SK-N-SH (cell line): ENCODE data around the gene DSCAML1. TPM values are rescaled to one million over a fixed set of nuclear protein-coding genes. Genes with fewer than 3 reads are reported as not detected.

Source experiments
- CTCF ChIA-PET: fragments of 300-600, 350-600 bp; formaldehyde crosslinking; extraction: SDS; loops from one replicate; lab custom pipeline; 2021; lab: Yijun Ruan, JAX
- POLR2A ChIA-PET: fragments of 350-600 bp; sonication (Branson Sonifier 250); formaldehyde crosslinking; extraction: SDS; loops from one replicate; lab custom pipeline; 2020; ENCODE audit warnings: antibody characterized with exemption, inconsistent platforms; lab: Yijun Ruan, JAX
- DNase-seq: peaks from one replicate; pipeline ENCODE4 v3.0.0; 2012
- H2AFZ ChIP-seq: fragments of 200-600 bp; sonication (generic); 2 replicates; pipeline ENCODE4 v1.8.1; 2016; ENCODE audit warnings: antibody characterized with exemption, mild to moderate bottlenecking, low read depth
- H3F3A ChIP-seq: fragments of 200-600 bp; sonication (generic); replicated peaks from 2 replicates; pipeline ENCODE3; 2016; ENCODE audit warnings: antibody characterized with exemption, mild to moderate bottlenecking; ENCODE audit not compliant: insufficient read depth
- H3K27ac ChIP-seq, 2 experiments: fragments of 200-500 bp in 1 of 2; fragments of 200-600 bp in 1 of 2; sonication (Bioruptor generic) in 1 of 2; sonication (generic), shearing (Covaris generic) in 1 of 2; 2 replicates each; pipeline versions ENCODE4 v1.5.1 to v1.6.1; 2014 to 2016; ENCODE audit warnings: low read depth in 2 of 2, inconsistent platforms in 1 of 2, low read length in 1 of 2, mild to moderate bottlenecking in 1 of 2, mixed read lengths in 1 of 2
- H3K27me3 ChIP-seq: fragments of 200-600 bp; sonication (generic), shearing (Covaris generic); 2 replicates; pipeline ENCODE4 v1.6.1; 2016; ENCODE audit warnings: mixed run types; ENCODE audit not compliant: insufficient read depth
- H3K36me3 ChIP-seq, 2 experiments: fragments of 200-500 bp in 1 of 2; fragments of 200-600 bp in 1 of 2; sonication (Bioruptor generic) in 1 of 2; sonication (generic) in 1 of 2; replicated peaks in 1 of 2; 2 replicates each; pipeline versions ENCODE3 to v1.5.1; 2014 to 2016; ENCODE audit warnings: low read length in 1 of 2, mild to moderate bottlenecking in 1 of 2; ENCODE audit not compliant: insufficient read depth in 2 of 2, control insufficient read depth in 1 of 2
- H3K4me1 ChIP-seq, 2 experiments: fragments of 200-500 bp in 1 of 2; fragments of 200-600 bp in 1 of 2; sonication (Bioruptor generic) in 1 of 2; sonication (generic), shearing (Covaris generic) in 1 of 2; 2 replicates each; pipeline versions ENCODE4 v1.5.1 to v1.6.1; 2014 to 2016; ENCODE audit warnings: low read depth in 1 of 2, low read length in 1 of 2, mixed run types in 1 of 2; ENCODE audit not compliant: insufficient read depth in 2 of 2, control insufficient read depth in 1 of 2
- H3K4me2 ChIP-seq: fragments of 200-600 bp; sonication (generic), shearing (Covaris generic); 2 replicates; pipeline ENCODE4 v1.6.1; 2017; ENCODE audit warnings: mixed run types
- H3K4me3 ChIP-seq, 2 experiments: fragments of 200-500 bp in 1 of 2; fragments of 200-600 bp in 1 of 2; sonication (Bioruptor generic) in 1 of 2; sonication (generic), shearing (Covaris generic) in 1 of 2; 2 replicates each; pipeline versions ENCODE4 v1.5.1 to v1.8.1; 2014 to 2016; ENCODE audit warnings: low read depth in 2 of 2, inconsistent platforms in 1 of 2, low read length in 1 of 2, mild to moderate bottlenecking in 1 of 2, mixed read lengths in 1 of 2, moderate library complexity in 1 of 2
- H3K79me2 ChIP-seq: fragments of 200-600 bp; sonication (generic); 2 replicates; pipeline ENCODE4 v1.8.1; 2017; ENCODE audit warnings: mild to moderate bottlenecking; ENCODE audit not compliant: insufficient read depth
- H3K9ac ChIP-seq: fragments of 200-600 bp; sonication (generic); 2 replicates; pipeline ENCODE4 v1.6.1; 2017; ENCODE audit warnings: mixed run types
- H3K9me2 ChIP-seq: fragments of 200-600 bp; sonication (generic); 2 replicates; pipeline ENCODE4 v1.6.1; 2017; ENCODE audit warnings: mixed run types
- H3K9me3 ChIP-seq: fragments of 200-600 bp; sonication (generic); 2 replicates; pipeline ENCODE4 v1.6.1; 2017; ENCODE audit warnings: mixed run types, mild to moderate bottlenecking, moderate library complexity
- H4K20me1 ChIP-seq: fragments of 200-600 bp; sonication (generic); 2 replicates; pipeline ENCODE4 v1.6.1; 2017; ENCODE audit warnings: mild to moderate bottlenecking, mixed run types; ENCODE audit not compliant: insufficient read depth
- CHD2 ChIP-seq: fragments of 150-350 bp; IDR thresholded peaks from 2 replicates; pipeline ENCODE4 v1.6.1; 2018; ENCODE audit warnings: low read length; ENCODE audit not compliant: partially characterized antibody
- CTCF ChIP-seq: fragments of 200-600 bp; sonication (generic); IDR thresholded peaks from 2 replicates; pipeline ENCODE4 v1.6.1; 2017; ENCODE audit warnings: antibody characterized with exemption, mild to moderate bottlenecking, moderate library complexity
- ELF1 ChIP-seq: IDR thresholded peaks from 2 replicates; pipeline ENCODE4 v1.4.0; 2012
- EZH2phosphoT487 ChIP-seq: fragments of 200-600 bp; sonication (generic); IDR thresholded peaks from 2 replicates; pipeline ENCODE4 v1.6.1; 2017; ENCODE audit warnings: low read depth, mixed run types, mild to moderate bottlenecking, antibody characterized with exemption, moderate library complexity, borderline replicate concordance
- FOXM1 ChIP-seq: IDR thresholded peaks from 2 replicates; pipeline ENCODE4 v1.4.0; 2012; ENCODE audit warnings: low read depth, mild to moderate bottlenecking
- MXI1 ChIP-seq: IDR thresholded peaks from 2 replicates; pipeline ENCODE4 v1.6.1; 2012; ENCODE audit warnings: mild to moderate bottlenecking, low read depth, low read length, improper control_type of control experiment
- NFIC ChIP-seq: IDR thresholded peaks from 2 replicates; pipeline ENCODE4 v1.4.0; 2012; ENCODE audit warnings: borderline replicate concordance
- NRF1 ChIP-seq: IDR thresholded peaks from 2 replicates; pipeline ENCODE4 v1.6.1; 2012; ENCODE audit warnings: low read depth, mild to moderate bottlenecking, low read length
- POLR2AphosphoS5 ChIP-seq: IDR thresholded peaks from 2 replicates; pipeline ENCODE4 v1.6.1; 2012; ENCODE audit warnings: low read depth, low read length
- RAD21 ChIP-seq: IDR thresholded peaks from 2 replicates; pipeline ENCODE4 v1.6.1; 2012; ENCODE audit warnings: mild to moderate bottlenecking, low read length
- RCOR1 ChIP-seq: fragments of 150-350 bp; IDR thresholded peaks from 2 replicates; pipeline ENCODE4 v1.6.1; 2017; ENCODE audit warnings: antibody characterized with exemption, low read length
- USF2 ChIP-seq: fragments of 150-350 bp; IDR thresholded peaks from 2 replicates; pipeline ENCODE4 v1.6.1; 2017; ENCODE audit warnings: antibody characterized with exemption, low read length, low read depth, borderline replicate concordance
- WGBS: methylation state at CpG from one replicate; pipeline ENCODE4 v1.1.6; 2017; ENCODE audit warnings: low lambda C conversion rate; 5-methylcytosine and 5-hydroxymethylcytosine counted together
- polyA plus RNA-seq, 3 experiments: library from polyadenylated mRNA; depleted of rRNA; stranded (reverse); fragments of >200 nt; gene quantifications; 2 replicates each; pipeline ENCODE4 v1.2.3, GENCODE V29; 2012
- TF ChIP-seq, protein P1 (sequence below): IDR thresholded peaks from 2 replicates; pipeline ENCODE4; 2012

DSCAML1 gene
- polyA plus RNA-seq, 1 of the 3 experiments (the other 2 are of a cell fraction): not detected

DNA sequence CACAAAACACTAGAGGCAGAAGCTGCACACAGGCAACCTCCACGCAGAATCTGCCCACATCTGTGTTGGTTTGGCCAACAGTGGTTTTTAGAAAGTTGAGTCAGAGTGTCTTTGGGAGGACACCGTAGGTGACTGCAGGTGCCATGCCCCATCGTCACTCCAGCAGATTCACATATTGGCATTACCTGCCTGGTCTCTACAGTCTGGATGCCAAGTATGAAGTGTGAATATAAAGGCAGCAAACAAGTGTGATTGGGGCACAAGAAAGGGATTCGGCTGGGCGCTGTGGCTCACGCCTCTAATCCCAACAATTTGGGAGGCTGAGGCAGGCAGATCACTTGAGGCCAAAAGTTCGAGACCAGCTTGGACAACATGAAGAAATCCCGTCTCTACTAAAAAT, 38.6 kb upstream of the DSCAML1 start:
- ChIA-PET CTCF (interaction anchor here (1.1 to 25.9 kb wide), 4 partner anchors 8 to 409 kb away, joined by 3 to 481 read pairs (median 24); no protein-coding TSS in a partner anchor), POLR2A (no interaction called here)
- Histone ChIP-seq H3K36me3 (no peaks in the 10 kb centered on the region), H3K4me2 (no peak overlapping the region), H3K9me3 (no peaks in the 10 kb centered on the region), H3K27me3 (peaks cover 18% of the 10 kb centered on the region; the same call in 1 of the 2 replicates), H2AFZ (no peak overlapping the region), H3K4me3 (no peak overlapping the region), H3F3A (no peaks in the 10 kb centered on the region), H3K79me2 (no peaks in the 10 kb centered on the region), H3K9me2 (no peaks in the 10 kb centered on the region), H4K20me1 (no peaks in the 10 kb centered on the region), H3K9ac (no peak overlapping the region), H3K4me1 (peaks cover 0 to 6% of the 10 kb centered on the region in 2 experiments; a peak in 1 of 4 replicates), H3K27ac (no peak overlapping the region)
- WGBS: 80% methylated on average over 8 of the region's 8 CpGs
- no peak for TF ChIP-seq CHD2
- DNase-seq: no peak

GRCh38 chr11:117834838-117835443, 37.9 kb upstream of the DSCAML1 start:
- TF ChIP-seq FOXM1 (no peak), RAD21 (no peak), ELF1 (no peak), NFIC (no peak), CHD2 (no peak), POLR2AphosphoS5 (no peak), USF2 (no peak), RCOR1 (no peak), CTCF (no peak), NRF1 (no peak), EZH2phosphoT487 (no peak), MXI1 (no peak)
- TF ChIP-seq, protein P1, sequence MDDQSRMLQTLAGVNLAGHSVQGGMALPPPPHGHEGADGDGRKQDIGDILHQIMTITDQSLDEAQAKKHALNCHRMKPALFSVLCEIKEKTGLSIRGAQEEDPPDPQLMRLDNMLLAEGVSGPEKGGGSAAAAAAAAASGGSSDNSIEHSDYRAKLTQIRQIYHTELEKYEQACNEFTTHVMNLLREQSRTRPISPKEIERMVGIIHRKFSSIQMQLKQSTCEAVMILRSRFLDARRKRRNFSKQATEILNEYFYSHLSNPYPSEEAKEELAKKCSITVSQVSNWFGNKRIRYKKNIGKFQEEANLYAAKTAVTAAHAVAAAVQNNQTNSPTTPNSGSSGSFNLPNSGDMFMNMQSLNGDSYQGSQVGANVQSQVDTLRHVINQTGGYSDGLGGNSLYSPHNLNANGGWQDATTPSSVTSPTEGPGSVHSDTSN: no peak
- Histone ChIP-seq H3K36me3 (no peaks in the 10 kb centered on the region), H3F3A (no peaks in the 10 kb centered on the region), H2AFZ (no peak overlapping the region), H3K4me1 (peaks cover 0 to 6% of the 10 kb centered on the region in 2 experiments; a peak in 1 of 4 replicates), H3K79me2 (no peaks in the 10 kb centered on the region), H4K20me1 (no peaks in the 10 kb centered on the region), H3K9ac (no peak overlapping the region), H3K27me3 (peaks cover 18% of the 10 kb centered on the region; the same call in 1 of the 2 replicates), H3K9me2 (no peaks in the 10 kb centered on the region), H3K4me3 (no peak overlapping the region), H3K27ac (no peak overlapping the region), H3K9me3 (no peaks in the 10 kb centered on the region), H3K4me2 (no peak overlapping the region)
- ChIA-PET POLR2A (no interaction called here), CTCF (interaction anchor here (1.3 to 25.9 kb wide), 9 partner anchors 9 to 409 kb away, joined by 4 to 481 read pairs (median 16); partner anchors contain the start of gene FXYD2)
- WGBS: 73% methylated on average over 17 of the region's 17 CpGs
- no peak for DNase-seq
